ENCODE results near the gene PAK5.

PAK5 gene

GRCh38 chr20:9794831-9795230 lies 44.0 kb downstream of the PAK5 start:
- intact Hi-C loops (cut with DNase I) = no loop called here
- DNase-seq = no peak

GRCh38 chr20:9792674-9793073 lies 46.2 kb downstream of the PAK5 start:
- intact Hi-C loops (cut with DNase I) = no loop called here
- no peak for DNase-seq

- DNase-seq = no peak
- intact Hi-C loops (cut with DNase I) = no loop called here
Measured at GRCh38 chr20:9789131-9789530, 49.7 kb downstream of the PAK5 start.

GRCh38 chr20:9775176-9775575 lies 63.7 kb downstream of the PAK5 start:
- no peak for DNase-seq
- intact Hi-C loops (cut with DNase I) = no loop called here

GRCh38 chr20:9769954-9770353 lies 68.9 kb downstream of the PAK5 start:
- DNase-seq = no peak
- intact Hi-C loops (cut with DNase I) = no loop called here

GRCh38 chr20:9761476-9761875 lies 77.4 kb downstream of the PAK5 start:
- intact Hi-C loops (cut with DNase I) = no loop called here
- DNase-seq = no peak

- no peak for DNase-seq
- intact Hi-C loops (cut with DNase I) = no loop called here
Measured at GRCh38 chr20:9759392-9759791, 79.5 kb downstream of the PAK5 start.

- no peak for DNase-seq
- intact Hi-C loops (cut with DNase I) = no loop called here
Measured at GRCh38 chr20:9758752-9759151, 80.1 kb downstream of the PAK5 start.

- no peak for DNase-seq
Measured at GRCh38 chr20:9756660-9757059, 82.2 kb downstream of the PAK5 start.

GRCh38 chr20:9755301-9755700 lies 83.6 kb downstream of the PAK5 start:
- intact Hi-C loops (cut with DNase I) = no loop called here
- no peak for DNase-seq

More at GRCh38 chr20:9756660-9757059, 82.2 kb downstream of the PAK5 start:
- intact Hi-C loops (cut with DNase I) = no loop called here

GRCh38 chr20:9744551-9744950 lies 94.3 kb downstream of the PAK5 start:
- intact Hi-C loops (cut with DNase I) = no loop called here

GRCh38 chr20:9743871-9744270 lies 95.0 kb downstream of the PAK5 start:
- intact Hi-C loops (cut with DNase I) = no loop called here
- DNase-seq = no peak

More at GRCh38 chr20:9744551-9744950, 94.3 kb downstream of the PAK5 start:
- DNase-seq = no peak

- no peak for DNase-seq
- intact Hi-C loops (cut with DNase I) = no loop called here
Measured at GRCh38 chr20:9742821-9743220, 96.1 kb downstream of the PAK5 start.

GRCh38 chr20:9741996-9742395 lies 96.9 kb downstream of the PAK5 start:
- intact Hi-C loops (cut with DNase I) = no loop called here

GRCh38 chr20:9740486-9740885 lies 98.4 kb downstream of the PAK5 start:
- no peak for DNase-seq
- intact Hi-C loops (cut with DNase I) = no loop called here

More at GRCh38 chr20:9741996-9742395, 96.9 kb downstream of the PAK5 start:
- DNase-seq = no peak

- no peak for DNase-seq
- intact Hi-C loops (cut with DNase I) = no loop called here
Measured at GRCh38 chr20:9739991-9740390, 98.9 kb downstream of the PAK5 start.

- DNase-seq = no peak
- intact Hi-C loops (cut with DNase I) = no loop called here
Measured at GRCh38 chr20:9736373-9736772, 102.5 kb downstream of the PAK5 start.

- intact Hi-C loops (cut with DNase I) = no loop called here
- peak in 3 of 10 donors; percentile 6 to 48 (median 14) for DNase-seq
Measured at GRCh38 chr20:9723501-9724202, 115.2 kb downstream of the PAK5 start.

- intact Hi-C loops (cut with DNase I) = no loop called here
Measured at GRCh38 chr20:9711872-9712271, 127.0 kb downstream of the PAK5 start.

GRCh38 chr20:9710685-9711084 lies 128.2 kb downstream of the PAK5 start:
- DNase-seq = no peak
- intact Hi-C loops (cut with DNase I) = no loop called here

More at GRCh38 chr20:9711872-9712271, 127.0 kb downstream of the PAK5 start:
- no peak for DNase-seq

GRCh38 chr20:9705722-9706476 lies 133.0 kb downstream of the PAK5 start:
- intact Hi-C loops (cut with DNase I) = no loop called here
- no peak for DNase-seq

- intact Hi-C loops (cut with DNase I) = no loop called here
- no peak for DNase-seq
Measured at GRCh38 chr20:9699181-9699580, 139.7 kb downstream of the PAK5 start.

All from posterior cingulate gyrus (tissue), 11 donors.